ENCODE data around the gene DGKG. TPM values are rescaled to one million over a fixed set of nuclear protein-coding genes. Genes with fewer than 3 reads are reported as not detected.
A peak's percentile ranks its signal among the peaks of the same experiment; 100 is the strongest.

The DGKG gene
- total and polyA plus RNA-seq, 7 donors, result 0.60 to 30.7 (median 6.1) TPM

- 35 to 76% methylated on average over 8 of the region's 8 CpGs for WGBS, 2 donors
- Histone ChIP-seq H3K27ac (peak overlapping the region in 1 of 4 donors; percentile 84), H3K9me3 (no peaks in the 10 kb centered on the region), H3K4me1 (peaks cover 0 to 21% (median 11%) of the 10 kb centered on the region in 4 donors), H3K36me3 (no peaks in the 10 kb centered on the region), H3K4me3 (no peak overlapping the region), H3K27me3 (no peaks in the 10 kb centered on the region)
- no peak for TF ChIP-seq POLR2AphosphoS5 (IDR thresholded peaks at IDR 0.05)
- TF ChIP-seq POLR2A (IDR thresholded peaks at IDR 0.05), result no peak
- TF ChIP-seq CTCF (IDR thresholded peaks at IDR 0.05), result no peak
- no peak for TF ChIP-seq EP300 (IDR thresholded peaks at IDR 0.05)
- intact Hi-C loops (cut with DNase I), result loop anchor here (10.0 kb wide), 1 partner anchor 103 kb away; no protein-coding TSS in a partner anchor
- DNase-seq, result no peak
Observed at GRCh38 chr3:186367631-186368030, 5.6 kb upstream of the DGKG start.

DNA sequence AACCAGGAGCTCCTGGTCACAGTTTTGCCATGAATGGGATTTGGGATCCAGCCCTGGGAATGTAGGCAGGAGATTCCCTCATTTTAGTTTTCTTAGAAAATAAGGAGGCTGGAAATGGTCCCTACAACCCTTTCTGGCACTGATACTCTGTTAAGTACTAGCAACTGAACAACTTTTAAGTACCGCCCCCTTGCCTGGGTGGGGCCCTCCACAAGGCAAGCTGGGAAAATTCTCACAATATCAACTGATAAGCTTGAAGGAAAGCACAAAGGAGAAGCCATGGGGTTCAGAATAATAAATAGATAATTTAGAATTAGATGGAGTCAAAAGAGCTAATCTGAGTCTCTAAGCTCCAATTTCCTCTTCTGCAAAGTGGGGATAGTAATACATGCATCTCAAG is 4.2 kb upstream of the DGKG start:
- Histone ChIP-seq H3K27me3 (no peaks in the 10 kb centered on the region), H3K36me3 (no peaks in the 10 kb centered on the region), H3K27ac (peak overlapping the region; percentile 52 to 84 (median 66)), H3K4me3 (no peak overlapping the region), H3K9me3 (no peaks in the 10 kb centered on the region), H3K4me1 (peaks cover 0 to 28% (median 15%) of the 10 kb centered on the region in 4 donors)
- intact Hi-C loops (cut with DNase I), result loop anchor here (10.0 kb wide), 1 partner anchor 101 kb away; no protein-coding TSS in a partner anchor
- 17 to 58% methylated on average over 1 of the region's 1 CpG for WGBS, 2 donors
- TF ChIP-seq EP300 (IDR thresholded peaks at IDR 0.05), result no peak
- no peak for TF ChIP-seq POLR2AphosphoS5 (IDR thresholded peaks at IDR 0.05)
- TF ChIP-seq CTCF (IDR thresholded peaks at IDR 0.05), result no peak
- TF ChIP-seq POLR2A (IDR thresholded peaks at IDR 0.05), result no peak
- no peak for DNase-seq

GRCh38 chr3:186365202-186365974 is 3.4 kb upstream of the DGKG start:
- no peak for TF ChIP-seq POLR2A (IDR thresholded peaks at IDR 0.05)
- peak; percentile 10 to 55 (median 51) for TF ChIP-seq POLR2AphosphoS5 (IDR thresholded peaks at IDR 0.05)
- Histone ChIP-seq H3K4me1 (peaks cover 0 to 36% (median 22%) of the 10 kb centered on the region in 4 donors), H3K36me3 (no peaks in the 10 kb centered on the region), H3K9me3 (no peaks in the 10 kb centered on the region), H3K27me3 (no peaks in the 10 kb centered on the region), H3K27ac (peak overlapping the region; percentile 52 to 84 (median 66)), H3K4me3 (no peak overlapping the region)
- 85 to 86% methylated on average over 11 of the region's 11 CpGs for WGBS, 2 donors
- intact Hi-C loops (cut with DNase I), result loop anchor here (10.0 kb wide), 1 partner anchor 101 kb away; no protein-coding TSS in a partner anchor
- DNase-seq, result peak; percentile 76

DNA sequence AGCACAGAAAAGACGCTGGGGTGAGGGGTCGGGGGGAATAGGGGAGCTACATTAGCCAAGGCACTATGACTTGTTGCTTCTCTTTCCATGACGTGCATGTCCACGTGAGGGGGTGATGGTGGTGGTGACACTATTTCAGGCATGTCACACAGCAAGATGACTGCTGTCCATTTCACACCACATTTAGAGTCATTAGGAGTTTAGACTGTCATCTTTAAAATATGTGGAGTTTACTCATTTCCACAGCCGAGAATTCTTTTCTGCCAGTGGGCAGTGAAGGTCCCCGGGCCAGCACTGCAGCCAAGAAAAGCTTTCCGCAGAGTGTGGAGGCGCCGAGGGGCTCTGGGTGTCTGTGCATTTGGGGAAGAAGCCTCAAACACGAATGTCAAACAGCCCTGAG is 954 bp upstream of the DGKG start:
- no peaks in the 10 kb centered on the region for H3K9me3 ChIP-seq
- WGBS, 2 donors, result 69 to 77% methylated on average over 10 of the region's 10 CpGs
- no peak overlapping the region for H3K4me3 ChIP-seq
- intact Hi-C loops (cut with DNase I), result loop anchor here (5.0 to 10.0 kb wide), 2 partner anchors 44 to 98 kb away; no protein-coding TSS in a partner anchor
- no peaks in the 10 kb centered on the region for H3K27me3 ChIP-seq
- no peak for TF ChIP-seq CTCF (IDR thresholded peaks at IDR 0.05)
- no peak for TF ChIP-seq EP300 (IDR thresholded peaks at IDR 0.05)
- TF ChIP-seq POLR2A (IDR thresholded peaks at IDR 0.05), result no peak
- no peak for TF ChIP-seq POLR2AphosphoS5 (IDR thresholded peaks at IDR 0.05)
- peak overlapping the region in 2 of 4 donors; percentile 71 to 84 for H3K27ac ChIP-seq
- no peaks in the 10 kb centered on the region for H3K36me3 ChIP-seq
- DNase-seq, result no peak
- peaks cover 0 to 45% (median 26%) of the 10 kb centered on the region in 4 donors for H3K4me1 ChIP-seq

DNA sequence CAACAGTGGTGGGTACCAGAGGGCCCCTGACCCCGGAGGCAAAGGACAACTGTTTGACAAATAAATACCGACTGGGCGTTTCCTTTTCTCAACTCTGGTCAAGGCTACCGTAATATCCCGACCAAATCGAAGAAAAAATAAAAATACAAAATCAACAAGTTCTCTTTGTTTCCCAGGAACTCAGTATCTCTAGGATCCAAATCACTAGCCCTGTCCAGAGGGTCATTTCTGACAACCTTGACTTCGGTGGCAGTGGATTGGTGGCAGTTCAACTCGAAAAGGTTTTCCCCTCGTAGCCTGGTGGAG is 456 bp upstream of the DGKG start:
- H3K4me1 ChIP-seq, result peaks cover 0 to 45% (median 26%) of the 10 kb centered on the region in 4 donors
- H3K27me3 ChIP-seq, result no peaks in the 10 kb centered on the region
- peak overlapping the region; percentile 46 to 63 (median 54) for H3K4me3 ChIP-seq
- TF ChIP-seq EP300 (IDR thresholded peaks at IDR 0.05), result no peak
- TF ChIP-seq CTCF (IDR thresholded peaks at IDR 0.05), result no peak
- TF ChIP-seq POLR2AphosphoS5 (IDR thresholded peaks at IDR 0.05), result no peak
- no peak for TF ChIP-seq POLR2A (IDR thresholded peaks at IDR 0.05)
- WGBS, 2 donors, result 19 to 34% methylated on average over 9 of the region's 9 CpGs
- H3K9me3 ChIP-seq, result no peaks in the 10 kb centered on the region
- no peaks in the 10 kb centered on the region for H3K36me3 ChIP-seq
- intact Hi-C loops (cut with DNase I), result loop anchor here (5.0 to 10.0 kb wide), 2 partner anchors 45 to 98 kb away; no protein-coding TSS in a partner anchor
- DNase-seq, result no peak
- H3K27ac ChIP-seq, result peak overlapping the region; percentile 63 to 84 (median 72)
